Thyroid gland (tissue), 4 donors: ENCODE results near the gene IFNA16.
"Not testable (repeated sequence)": the region's sequence is repeated elsewhere in the genome, so short reads cannot be mapped to it uniquely, and the experiment has no call there.

Experiments
- CTCF ChIP-seq, 6 experiments: fragments of 200-600 bp in 3 of 6; fragments of 450-650 bp in 3 of 6; sonication (generic) in 3 of 6; IDR thresholded peaks; one replicate each; pipeline ENCODE4 v1.5.1; 2016 to 2019; ENCODE audit warnings: antibody characterized with exemption in 6 of 6, mild to moderate bottlenecking in 2 of 6, inconsistent platforms in 1 of 6, moderate library complexity in 1 of 6
- POLR2A ChIP-seq, 2 donors: fragments of 450-650 bp; IDR thresholded peaks; one replicate each; pipeline ENCODE4 v1.6.1; 2017; ENCODE audit warnings: antibody characterized with exemption in 2 of 2, mild to moderate bottlenecking in 2 of 2, moderate library complexity in 1 of 2

- not testable (repeated sequence) for TF ChIP-seq CTCF, POLR2A (IDR thresholded peaks at IDR 0.05)
These were observed 19.2 kb upstream of the IFNA16 start for GRCh38 chr9:21236360-21236714.
